ENCODE measurements around the gene LRRTM4. TPM values are rescaled to one million over a fixed set of nuclear protein-coding genes. Genes with fewer than 3 reads are reported as not detected.

The LRRTM4 gene
- polyA plus RNA-seq, 2 of the 4 experiments (the other 2 are of a cell fraction), result 0.03 TPM; not detected in 1

GRCh38 chr2:77232909-77233425 lies 289.2 kb downstream of the LRRTM4 start:
- no peak for DNase-seq (ENCODE audit: low read depth in 1 of 2, low spot score in 1 of 2)
- no peaks in the 10 kb centered on the region for H3K4me1 ChIP-seq
- FAIRE-seq, result no peak

GRCh38 chr2:77228391-77228790 lies 293.8 kb downstream of the LRRTM4 start:
- CTCF ChIA-PET, result no interaction called here
- Histone ChIP-seq H3K27ac (no peak overlapping the region), H3K4me3 (no peak overlapping the region), H3K4me2 (no peak overlapping the region), H3K4me1 (no peaks in the 10 kb centered on the region), H3K9me3 (peaks cover 3% of the 10 kb centered on the region; the same call in 2 of the 3 replicates)
- FAIRE-seq, result no peak
- ATAC-seq, result no peak
- no peak for DNase-seq (ENCODE audit: low read depth in 1 of 2, low spot score in 1 of 2)
- WGBS (ENCODE audit: missing lambda C conversion rate), result 3% methylated on average over 1 of the region's 1 CpG
- POLR2A ChIA-PET, result no interaction called here
- TF ChIP-seq MAZ (IDR thresholded peaks at IDR 0.05; ENCODE audit: borderline replicate concordance, low read depth, low read length), result no peak
- peak; percentile 15 for TF ChIP-seq MAFK (IDR thresholded peaks at IDR 0.05; ENCODE audit: partially characterized antibody)
- no peak for TF ChIP-seq HOXB13 (CRISPR knock-in tag; IDR thresholded peaks at IDR 0.05; ENCODE audit: low read depth)

More at GRCh38 chr2:77232909-77233425, 289.2 kb downstream of the LRRTM4 start:
- Histone ChIP-seq H3K27ac (no peak overlapping the region), H3K4me2 (no peak overlapping the region), H3K4me3 (no peak overlapping the region), H3K9me3 (peaks cover 5% of the 10 kb centered on the region; the same call in 2 of the 3 replicates)
- ATAC-seq, result no peak
- CTCF ChIA-PET, result no interaction called here
- TF ChIP-seq MAZ (IDR thresholded peaks at IDR 0.05; ENCODE audit: borderline replicate concordance, low read depth, low read length) (no peak), HOXA7 (CRISPR knock-in tag; IDR thresholded peaks at IDR 0.05) (no peak), RCOR1 (IDR thresholded peaks at IDR 0.05; ENCODE audit: low read depth, low read length) (no peak), POLR2AphosphoS2 (conservative IDR thresholded peaks at IDR 0.05; ENCODE audit: low read length) (no peak), MAX (IDR thresholded peaks at IDR 0.05) (no peak), CBX8 (IDR thresholded peaks at IDR 0.05) (no peak), FOSB (CRISPR knock-in tag; IDR thresholded peaks at IDR 0.05) (no peak), HOXB13 (CRISPR knock-in tag; IDR thresholded peaks at IDR 0.05; ENCODE audit: low read depth) (no peak), FOSL2 (IDR thresholded peaks at IDR 0.05) (no peak), FOSL2 (CRISPR knock-in tag; IDR thresholded peaks at IDR 0.05) (no peak)
- POLR2A ChIA-PET, result no interaction called here

GRCh38 chr2:77210725-77211124 lies 311.5 kb downstream of the LRRTM4 start:
- no peak for TF ChIP-seq ESRRA (IDR thresholded peaks at IDR 0.05; ENCODE audit: borderline replicate concordance, low read length)
- no peak for TF ChIP-seq BHLHE40 (IDR thresholded peaks at IDR 0.05; ENCODE audit: low read depth, low read length)
- Histone ChIP-seq H3K4me3 (no peak overlapping the region), H3K9me3 (peaks cover 9% of the 10 kb centered on the region; the same call in 2 of the 3 replicates), H3K4me1 (no peaks in the 10 kb centered on the region), H3K27ac (no peak overlapping the region), H3K4me2 (no peak overlapping the region)
- FAIRE-seq (no peak), ATAC-seq (no peak), DNase-seq (ENCODE audit: low read depth in 1 of 2, low spot score in 1 of 2) (no peak)
- POLR2A ChIA-PET, result no interaction called here
- CTCF ChIA-PET, result no interaction called here
- WGBS (ENCODE audit: missing lambda C conversion rate), result 3% methylated on average over 3 of the region's 3 CpGs

GRCh38 chr2:77207331-77207730 lies 314.8 kb downstream of the LRRTM4 start:
- TF ChIP-seq CBX2 (IDR thresholded peaks at IDR 0.05; ENCODE audit: borderline replicate concordance, low read depth), result no peak
- no peak for TF ChIP-seq ATOH8 (CRISPR knock-in tag; IDR thresholded peaks at IDR 0.05; ENCODE audit: low read depth)
- TF ChIP-seq NR3C1 (IDR thresholded peaks at IDR 0.05), result no peak
- no peak for TF ChIP-seq CHD2 (IDR thresholded peaks at IDR 0.05; ENCODE audit: low read length, partially characterized antibody)
- no peak for TF ChIP-seq RFX5 (IDR thresholded peaks at IDR 0.05)
- TF ChIP-seq EP300 (IDR thresholded peaks at IDR 0.05), result no peak
- TF ChIP-seq NFE2L2 (conservative IDR thresholded peaks at IDR 0.05; ENCODE audit: low read length), result no peak
- no peak for TF ChIP-seq POLR2A (IDR thresholded peaks at IDR 0.05; ENCODE audit: low read length)
- no peak for TF ChIP-seq SMC3 (IDR thresholded peaks at IDR 0.05)
- TF ChIP-seq ESRRA (IDR thresholded peaks at IDR 0.05; ENCODE audit: borderline replicate concordance, low read length), result no peak
- no peak for TF ChIP-seq TP53 (CRISPR knock-in tag; IDR thresholded peaks at IDR 0.05)
- TF ChIP-seq RNF2 (IDR thresholded peaks at IDR 0.05; ENCODE audit: borderline replicate concordance, low read depth), result no peak
- TF ChIP-seq KDM5A (IDR thresholded peaks at IDR 0.05), result no peak
- no peak for TF ChIP-seq POLR2AphosphoS2 (conservative IDR thresholded peaks at IDR 0.05; ENCODE audit: low read length)
- CTCF ChIA-PET, result no interaction called here
- Histone ChIP-seq H3K4me2 (no peak overlapping the region), H3K27ac (no peak overlapping the region), H3K4me3 (no peak overlapping the region), H3K4me1 (no peaks in the 10 kb centered on the region), H3K9me3 (peaks cover 9% of the 10 kb centered on the region; the same call in 2 of the 3 replicates)
- ATAC-seq (no peak), FAIRE-seq (no peak), DNase-seq (ENCODE audit: low read depth in 1 of 2, low spot score in 1 of 2) (no peak)
- POLR2A ChIA-PET, result no interaction called here
- WGBS (ENCODE audit: missing lambda C conversion rate), result 0% methylated on average over 1 of the region's 1 CpG
